Nephron (organoid): ENCODE results near the gene ANKRD33B.

ENCODE experiments used
- H3K27ac Mint-ChIP-seq, 3 experiments: 2 replicates each; pipeline ENCODE4 v1.8.0; 2020; ENCODE audit warnings: mixed read lengths in 3 of 3, mild to moderate bottlenecking in 2 of 3, moderate library complexity in 1 of 3
- H3K27me3 Mint-ChIP-seq: 2 replicates; pipeline ENCODE4 v1.8.0; 2021; ENCODE audit warnings: low read depth, mild to moderate bottlenecking, moderate library complexity, mixed read lengths
- H3K36me3 Mint-ChIP-seq: 2 replicates; pipeline ENCODE4 v1.8.0; 2020; ENCODE audit warnings: low read depth, mixed read lengths
- H3K4me1 Mint-ChIP-seq: 2 replicates; pipeline ENCODE4 v1.8.0; 2020; ENCODE audit warnings: mixed read lengths
- H3K4me3 Mint-ChIP-seq, 3 experiments: 2 replicates each; pipeline ENCODE4 v1.8.0; 2020; ENCODE audit warnings: mild to moderate bottlenecking in 3 of 3, mixed read lengths in 3 of 3, moderate library complexity in 2 of 3
- H3K9me3 Mint-ChIP-seq: 2 replicates; pipeline ENCODE4 v1.8.0; 2020; ENCODE audit warnings: mixed read lengths
- TF ChIP-seq, protein P1 (sequence below), 3 experiments: fragments of 200-600 bp; sonication (generic); IDR thresholded peaks; one replicate each; pipeline ENCODE4 v1.5.0; 2021; ENCODE audit warnings: antibody characterized with exemption in 3 of 3; ENCODE audit not compliant: unreplicated experiment in 3 of 3

The ANKRD33B gene

GRCh38 chr5:10581867-10582511 is 18.1 kb downstream of the ANKRD33B start:
- Mint-ChIP-seq H3K27ac (no peak overlapping the region), H3K36me3 (no peaks in the 10 kb centered on the region), H3K4me3 (no peak overlapping the region), H3K9me3 (peaks cover 3% of the 10 kb centered on the region), H3K27me3 (peaks cover 7% of the 10 kb centered on the region), H3K4me1 (peaks cover 6% of the 10 kb centered on the region)
- TF ChIP-seq, protein P1, sequence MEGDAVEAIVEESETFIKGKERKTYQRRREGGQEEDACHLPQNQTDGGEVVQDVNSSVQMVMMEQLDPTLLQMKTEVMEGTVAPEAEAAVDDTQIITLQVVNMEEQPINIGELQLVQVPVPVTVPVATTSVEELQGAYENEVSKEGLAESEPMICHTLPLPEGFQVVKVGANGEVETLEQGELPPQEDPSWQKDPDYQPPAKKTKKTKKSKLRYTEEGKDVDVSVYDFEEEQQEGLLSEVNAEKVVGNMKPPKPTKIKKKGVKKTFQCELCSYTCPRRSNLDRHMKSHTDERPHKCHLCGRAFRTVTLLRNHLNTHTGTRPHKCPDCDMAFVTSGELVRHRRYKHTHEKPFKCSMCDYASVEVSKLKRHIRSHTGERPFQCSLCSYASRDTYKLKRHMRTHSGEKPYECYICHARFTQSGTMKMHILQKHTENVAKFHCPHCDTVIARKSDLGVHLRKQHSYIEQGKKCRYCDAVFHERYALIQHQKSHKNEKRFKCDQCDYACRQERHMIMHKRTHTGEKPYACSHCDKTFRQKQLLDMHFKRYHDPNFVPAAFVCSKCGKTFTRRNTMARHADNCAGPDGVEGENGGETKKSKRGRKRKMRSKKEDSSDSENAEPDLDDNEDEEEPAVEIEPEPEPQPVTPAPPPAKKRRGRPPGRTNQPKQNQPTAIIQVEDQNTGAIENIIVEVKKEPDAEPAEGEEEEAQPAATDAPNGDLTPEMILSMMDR (IDR thresholded peaks at IDR 0.05; ENCODE audit: unreplicated experiment in 3 of 3): no peak

DNA sequence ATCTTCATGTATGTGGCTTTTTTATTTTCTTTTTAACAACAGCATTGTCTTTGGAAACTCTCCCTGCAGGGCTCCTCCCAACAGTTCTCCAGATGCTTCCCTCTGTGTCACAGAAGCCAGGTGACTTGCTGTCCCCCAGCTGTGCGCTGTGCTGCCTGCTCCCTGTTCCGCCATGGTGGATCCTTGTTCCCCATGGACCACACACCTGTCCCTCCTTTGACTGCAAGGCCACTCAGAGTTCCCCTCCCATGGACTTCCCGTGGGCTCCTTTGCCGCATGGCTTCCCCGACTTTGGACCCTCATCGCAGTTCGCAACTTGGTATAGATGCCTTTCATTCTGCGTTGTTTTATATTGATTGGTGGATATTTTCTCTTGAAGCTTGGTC is 18.6 kb downstream of the ANKRD33B start:
- Mint-ChIP-seq H3K36me3 (no peaks in the 10 kb centered on the region), H3K4me3 (no peak overlapping the region), H3K9me3 (peaks cover 3% of the 10 kb centered on the region), H3K27ac (no peak overlapping the region), H3K27me3 (peaks cover 7% of the 10 kb centered on the region), H3K4me1 (peaks cover 6% of the 10 kb centered on the region)
- TF ChIP-seq, protein P1 (IDR thresholded peaks at IDR 0.05; ENCODE audit: unreplicated experiment in 3 of 3): no peak

DNA sequence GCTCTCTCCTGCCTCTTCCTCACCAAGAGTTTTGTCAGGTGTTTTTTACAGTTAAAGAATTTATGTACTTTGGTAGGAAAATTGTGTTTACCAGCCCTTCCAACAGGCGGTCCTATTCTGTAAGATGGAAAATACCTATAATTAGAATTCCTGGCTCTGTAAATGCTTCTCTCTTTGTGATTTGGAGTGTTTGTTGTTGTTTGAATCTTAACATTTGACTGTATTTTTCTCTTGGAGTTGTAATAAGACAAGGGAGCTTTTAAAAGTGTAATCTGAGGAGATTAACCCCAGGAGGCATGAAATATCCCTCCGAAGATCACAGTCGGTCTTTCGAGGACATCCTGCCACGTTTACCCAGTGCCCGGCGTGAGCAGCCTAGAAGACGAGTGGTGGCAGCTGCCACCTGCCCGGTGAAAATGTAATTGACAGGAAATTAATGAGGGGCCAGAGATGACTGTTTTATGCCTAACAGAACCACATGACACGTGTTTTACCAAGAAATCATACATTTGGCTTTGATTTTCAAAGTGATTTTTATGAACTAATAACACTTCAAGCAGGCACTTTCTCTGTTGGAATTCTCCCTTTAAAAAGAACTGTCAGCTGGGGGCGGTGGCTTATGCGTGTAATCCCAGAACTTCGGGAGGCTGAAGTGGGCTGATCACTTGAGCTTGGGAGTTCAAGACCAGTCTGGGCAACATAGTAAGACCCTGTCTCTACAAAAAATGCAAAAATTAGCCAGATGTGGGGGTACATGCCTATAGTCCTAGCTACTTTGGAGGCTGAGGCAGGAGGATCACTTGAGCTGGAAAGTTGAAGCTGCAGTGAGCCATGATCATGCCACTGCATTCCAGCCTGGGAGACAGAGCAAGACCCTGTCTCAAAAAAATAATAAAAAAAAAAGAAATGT is 20.0 kb downstream of the ANKRD33B start:
- TF ChIP-seq, protein P1 (IDR thresholded peaks at IDR 0.05; ENCODE audit: unreplicated experiment in 3 of 3): no peak
- Mint-ChIP-seq H3K4me3 (no peak overlapping the region), H3K36me3 (no peaks in the 10 kb centered on the region), H3K4me1 (peaks cover 6% of the 10 kb centered on the region), H3K9me3 (peaks cover 3% of the 10 kb centered on the region), H3K27ac (no peak overlapping the region), H3K27me3 (peaks cover 7% of the 10 kb centered on the region)

DNA sequence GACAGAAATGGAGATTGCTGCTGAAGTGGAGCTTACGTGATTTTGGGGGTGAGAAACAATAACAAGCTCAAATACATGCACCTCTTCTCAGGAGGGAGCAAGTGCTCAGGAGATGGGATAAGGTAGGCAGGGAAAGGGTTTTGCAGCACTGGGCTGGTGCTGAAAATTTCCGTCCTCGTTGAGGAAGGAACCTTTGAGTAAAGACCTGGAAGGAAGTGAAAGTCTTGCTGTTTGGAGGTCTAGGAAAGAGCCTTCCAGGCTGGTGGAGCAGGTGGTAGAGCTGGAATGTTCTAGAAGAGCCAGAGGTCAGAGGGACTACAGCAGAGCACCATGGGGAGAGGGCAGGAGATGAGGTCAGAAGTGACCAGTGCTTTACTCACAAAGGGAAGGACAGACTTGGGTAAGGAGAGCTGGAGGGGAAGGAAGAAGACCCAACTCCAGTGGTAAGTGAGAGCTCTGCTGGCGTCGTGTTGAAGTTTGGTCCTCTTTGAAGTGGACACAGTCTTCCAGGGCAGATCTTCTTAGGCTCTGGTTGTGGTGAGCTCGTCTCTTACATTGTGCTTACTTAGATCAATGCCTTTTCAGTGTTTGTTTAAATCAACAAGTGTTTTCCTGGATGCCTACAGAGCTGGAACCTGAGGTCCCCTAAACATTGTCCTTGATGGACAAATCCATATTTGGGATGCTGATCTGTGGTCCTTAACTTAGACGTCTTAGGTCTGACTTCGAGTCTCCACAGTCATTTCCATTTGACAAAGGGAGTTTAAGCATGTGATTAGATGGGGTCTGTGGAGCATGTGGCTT is 21.0 kb downstream of the ANKRD33B start:
- H3K9me3 Mint-ChIP-seq: peaks cover 5% of the 10 kb centered on the region
- no peak overlapping the region for H3K27ac Mint-ChIP-seq
- TF ChIP-seq, protein P1 (IDR thresholded peaks at IDR 0.05; ENCODE audit: unreplicated experiment in 3 of 3): no peak
- no peak overlapping the region for H3K4me3 Mint-ChIP-seq
- peaks cover 6% of the 10 kb centered on the region for H3K4me1 Mint-ChIP-seq
- peaks cover 6% of the 10 kb centered on the region for H3K27me3 Mint-ChIP-seq
- H3K36me3 Mint-ChIP-seq: no peaks in the 10 kb centered on the region

DNA sequence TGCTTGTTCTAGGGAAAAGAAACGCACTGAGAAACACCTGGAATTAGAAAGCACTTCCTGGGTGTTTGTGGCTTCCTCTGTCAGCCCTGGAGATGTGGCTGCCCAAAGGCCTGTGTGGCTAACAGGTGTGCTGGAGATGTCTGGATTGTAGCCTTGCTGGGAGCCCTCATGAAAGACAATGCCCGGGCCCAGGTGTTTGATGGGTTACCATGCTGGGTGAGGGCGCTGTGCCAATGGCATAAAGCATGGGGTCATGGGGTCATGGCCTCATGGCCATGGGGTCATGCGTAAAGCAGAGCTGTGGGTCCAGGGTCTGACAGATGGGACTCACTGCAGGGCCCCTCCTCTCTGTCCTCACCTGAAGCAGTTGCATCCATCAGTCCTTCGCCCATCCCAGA is 21.6 kb downstream of the ANKRD33B start:
- Mint-ChIP-seq H3K4me1 (peaks cover 6% of the 10 kb centered on the region), H3K27ac (no peak overlapping the region), H3K9me3 (peaks cover 5% of the 10 kb centered on the region), H3K27me3 (peaks cover 4% of the 10 kb centered on the region), H3K4me3 (no peak overlapping the region), H3K36me3 (no peaks in the 10 kb centered on the region)
- TF ChIP-seq, protein P1 (IDR thresholded peaks at IDR 0.05; ENCODE audit: unreplicated experiment in 3 of 3): no peak
